GM21529 (cell line): ENCODE results near the gene MAPK8IP3.

ENCODE experiments used
- ATAC-seq: cut with Tn5 transposase; IDR thresholded peaks from one replicate; pipeline ENCODE4 v1.9.1; 2021; ENCODE audit not compliant: unreplicated experiment

Gene MAPK8IP3

GRCh38 chr16:1800701-1801100 is 94.7 kb downstream of the MAPK8IP3 start:
- no peak for ATAC-seq

GRCh38 chr16:1807626-1808025 is 101.6 kb downstream of the MAPK8IP3 start:
- ATAC-seq: no peak

GRCh38 chr16:1808691-1809090 is 102.7 kb downstream of the MAPK8IP3 start:
- ATAC-seq: no peak

GRCh38 chr16:1809281-1809801 is 103.3 kb downstream of the MAPK8IP3 start:
- no peak for ATAC-seq

GRCh38 chr16:1810106-1810505 is 104.1 kb downstream of the MAPK8IP3 start:
- ATAC-seq: no peak

- ATAC-seq: no peak
Observed at GRCh38 chr16:1810536-1810935, 104.5 kb downstream of the MAPK8IP3 start.

GRCh38 chr16:1812732-1813163 is 106.8 kb downstream of the MAPK8IP3 start:
- ATAC-seq: no peak

GRCh38 chr16:1815461-1815860 is 109.5 kb downstream of the MAPK8IP3 start:
- ATAC-seq: no peak

GRCh38 chr16:1816396-1817275 is 110.6 kb downstream of the MAPK8IP3 start:
- no peak for ATAC-seq

- no peak for ATAC-seq
Observed at GRCh38 chr16:1817276-1817589, 111.2 kb downstream of the MAPK8IP3 start.

- no peak for ATAC-seq
Observed at GRCh38 chr16:1817716-1818115, 111.7 kb downstream of the MAPK8IP3 start.

GRCh38 chr16:1818204-1818872 is 112.3 kb downstream of the MAPK8IP3 start:
- no peak for ATAC-seq

GRCh38 chr16:1818873-1819525 is 113.0 kb downstream of the MAPK8IP3 start:
- no peak for ATAC-seq

GRCh38 chr16:1819611-1820010 is 113.6 kb downstream of the MAPK8IP3 start:
- no peak for ATAC-seq
